Stomach (tissue), 4 donors: ENCODE results near the gene SLC35E4.

Source experiments
- EP300 ChIP-seq: sonication (generic); formaldehyde crosslinking; IDR thresholded peaks from one replicate; pipeline ENCODE4 v1.6.1; 2017; ENCODE audit warnings: antibody characterized with exemption
- POLR2A ChIP-seq, 4 donors: fragments of 450-650 bp; IDR thresholded peaks; one replicate each; pipeline ENCODE4 v1.6.1; 2016; ENCODE audit warnings: antibody characterized with exemption in 4 of 4, control low read depth in 2 of 4, mild to moderate bottlenecking in 1 of 4, moderate library complexity in 1 of 4
- POLR2AphosphoS5 ChIP-seq, 3 donors: sonication (generic); formaldehyde crosslinking; IDR thresholded peaks; one replicate each; pipeline ENCODE4 v1.6.1; 2016; ENCODE audit warnings: antibody characterized with exemption in 3 of 3
- TF ChIP-seq, protein P1 (sequence below), 7 experiments: fragments of 450-650 bp in 4 of 7; fragments of 200-600 bp in 3 of 7; sonication (generic) in 3 of 7; IDR thresholded peaks; one replicate each; pipeline ENCODE4 v1.5.1; 2016 to 2019; ENCODE audit warnings: antibody characterized with exemption in 7 of 7, control low read depth in 2 of 7, mild to moderate bottlenecking in 1 of 7

GRCh38 chr22:30654361-30654760 is 18.8 kb downstream of the SLC35E4 start:
- TF ChIP-seq, protein P1, sequence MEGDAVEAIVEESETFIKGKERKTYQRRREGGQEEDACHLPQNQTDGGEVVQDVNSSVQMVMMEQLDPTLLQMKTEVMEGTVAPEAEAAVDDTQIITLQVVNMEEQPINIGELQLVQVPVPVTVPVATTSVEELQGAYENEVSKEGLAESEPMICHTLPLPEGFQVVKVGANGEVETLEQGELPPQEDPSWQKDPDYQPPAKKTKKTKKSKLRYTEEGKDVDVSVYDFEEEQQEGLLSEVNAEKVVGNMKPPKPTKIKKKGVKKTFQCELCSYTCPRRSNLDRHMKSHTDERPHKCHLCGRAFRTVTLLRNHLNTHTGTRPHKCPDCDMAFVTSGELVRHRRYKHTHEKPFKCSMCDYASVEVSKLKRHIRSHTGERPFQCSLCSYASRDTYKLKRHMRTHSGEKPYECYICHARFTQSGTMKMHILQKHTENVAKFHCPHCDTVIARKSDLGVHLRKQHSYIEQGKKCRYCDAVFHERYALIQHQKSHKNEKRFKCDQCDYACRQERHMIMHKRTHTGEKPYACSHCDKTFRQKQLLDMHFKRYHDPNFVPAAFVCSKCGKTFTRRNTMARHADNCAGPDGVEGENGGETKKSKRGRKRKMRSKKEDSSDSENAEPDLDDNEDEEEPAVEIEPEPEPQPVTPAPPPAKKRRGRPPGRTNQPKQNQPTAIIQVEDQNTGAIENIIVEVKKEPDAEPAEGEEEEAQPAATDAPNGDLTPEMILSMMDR (IDR thresholded peaks at IDR 0.05): no peak
- TF ChIP-seq EP300 (no peak), POLR2AphosphoS5 (IDR thresholded peaks at IDR 0.05) (no peak), POLR2A (IDR thresholded peaks at IDR 0.05) (no peak)
